ENCODE measurements around the gene SRSF3.

Gene SRSF3

GRCh38 chr6:36623547-36624459 is 29.6 kb downstream of the SRSF3 start:
- DNase-seq (ENCODE audit: low read depth): peak; percentile 41

DNA sequence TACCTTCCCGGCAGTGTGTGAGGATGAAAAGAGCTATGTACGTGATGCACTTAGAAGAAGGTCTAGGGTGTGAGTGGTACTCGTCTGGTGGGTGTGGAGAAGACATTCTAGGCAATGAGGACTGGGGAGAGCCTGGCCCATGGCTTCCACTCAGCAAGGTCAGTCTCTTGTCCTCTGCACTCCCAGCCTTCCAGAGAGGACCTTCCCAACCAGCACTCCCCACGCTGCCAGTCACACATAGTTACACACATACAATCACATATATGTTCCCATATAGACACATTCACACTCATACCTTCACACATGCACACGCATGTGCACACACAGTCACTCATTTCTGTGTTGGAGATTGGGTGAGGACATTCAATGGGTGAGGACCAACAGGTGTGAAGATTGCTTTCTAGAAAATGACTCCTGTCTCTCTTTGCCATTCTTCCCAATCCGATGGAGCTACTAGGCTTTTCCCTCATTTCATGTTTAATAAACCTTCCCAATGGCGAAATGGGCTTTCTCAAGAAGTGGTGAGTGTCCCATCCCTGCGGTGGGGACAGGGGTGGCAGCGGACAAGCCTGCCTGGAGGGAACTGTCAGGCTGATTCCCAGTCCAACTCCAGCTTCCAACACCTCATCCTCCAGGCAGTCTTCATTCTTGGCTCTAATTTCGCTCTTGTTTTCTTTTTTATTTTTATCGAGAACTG is 30.4 kb downstream of the SRSF3 start:
- DNase-seq (ENCODE audit: low read depth): no peak

DNA sequence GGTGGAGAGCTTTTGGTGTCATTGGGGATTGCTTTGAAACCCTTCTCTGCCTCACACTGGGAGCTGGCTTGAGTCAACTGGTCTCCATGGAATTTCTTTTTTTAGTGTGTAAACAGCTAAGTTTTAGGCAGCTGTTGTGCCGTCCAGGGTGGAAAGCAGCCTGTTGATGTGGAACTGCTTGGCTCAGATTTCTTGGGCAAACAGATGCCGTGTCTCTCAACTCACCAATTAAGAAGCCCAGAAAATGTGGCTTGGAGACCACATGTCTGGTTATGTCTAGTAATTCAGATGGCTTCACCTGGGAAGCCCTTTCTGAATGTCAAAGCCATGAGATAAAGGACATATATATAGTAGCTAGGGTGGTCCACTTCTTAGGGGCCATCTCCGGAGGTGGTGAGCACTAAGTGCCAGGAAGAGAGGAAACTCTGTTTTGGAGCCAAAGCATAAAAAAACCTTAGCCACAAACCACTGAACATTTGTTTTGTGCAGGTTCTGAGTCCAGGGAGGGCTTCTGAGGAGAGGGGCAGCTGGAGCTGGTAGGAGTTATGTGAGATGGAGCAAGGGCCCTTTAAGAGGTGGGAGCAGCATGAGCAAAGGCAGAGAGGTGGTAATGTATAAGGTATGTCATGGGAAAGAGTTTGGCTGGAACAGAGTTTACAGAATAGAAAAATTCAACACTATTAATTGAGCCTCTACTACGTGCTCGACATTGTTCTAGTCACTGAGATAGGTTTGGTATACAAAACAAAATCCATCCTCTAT is 31.2 kb downstream of the SRSF3 start:
- DNase-seq (ENCODE audit: low read depth): no peak

GRCh38 chr6:36626636-36627035 is 32.5 kb downstream of the SRSF3 start:
- DNase-seq (ENCODE audit: low read depth): no peak

DNA sequence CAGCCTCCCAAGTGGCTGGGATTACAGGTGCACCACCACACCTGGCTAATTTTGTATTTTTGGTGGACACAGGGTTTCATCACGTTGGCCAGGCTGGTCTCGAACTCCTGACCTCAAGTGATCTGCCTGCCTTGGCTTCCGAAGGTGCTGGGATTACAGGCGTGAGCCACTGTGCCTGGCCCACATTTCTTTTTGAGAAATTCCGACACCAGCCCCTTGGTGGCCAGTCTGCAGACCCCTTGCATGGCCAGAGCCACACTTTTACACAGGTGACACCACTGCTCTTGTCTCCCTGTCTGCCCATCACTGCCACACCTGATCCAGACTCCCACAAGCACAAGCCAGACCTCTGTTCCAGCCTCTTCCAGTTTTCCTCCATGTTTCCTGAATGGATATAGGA is 33.0 kb downstream of the SRSF3 start:
- no peak for DNase-seq (ENCODE audit: low read depth)

DNA sequence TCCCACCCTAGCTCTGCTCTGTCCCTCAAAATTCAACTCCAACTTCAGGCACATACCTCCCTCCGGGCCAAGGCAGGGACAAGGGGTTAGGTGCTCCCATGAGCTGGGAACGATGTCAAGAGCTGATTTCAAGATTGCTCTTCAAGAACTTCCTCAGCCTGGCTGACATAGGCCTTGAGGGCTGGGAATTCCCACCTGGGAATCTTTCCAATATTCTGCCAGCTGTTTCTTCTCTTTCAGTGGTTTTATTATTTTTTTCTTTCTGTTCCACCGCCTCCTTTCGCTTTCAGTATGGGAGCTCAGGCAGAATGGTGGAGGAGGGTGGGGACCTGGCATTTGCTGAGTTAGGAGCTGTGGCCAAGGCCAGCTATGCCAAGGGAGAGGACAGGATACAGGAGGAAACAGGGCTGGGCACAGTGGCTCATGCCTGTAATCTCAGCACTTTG is 33.7 kb downstream of the SRSF3 start:
- no peak for DNase-seq (ENCODE audit: low read depth)

DNA sequence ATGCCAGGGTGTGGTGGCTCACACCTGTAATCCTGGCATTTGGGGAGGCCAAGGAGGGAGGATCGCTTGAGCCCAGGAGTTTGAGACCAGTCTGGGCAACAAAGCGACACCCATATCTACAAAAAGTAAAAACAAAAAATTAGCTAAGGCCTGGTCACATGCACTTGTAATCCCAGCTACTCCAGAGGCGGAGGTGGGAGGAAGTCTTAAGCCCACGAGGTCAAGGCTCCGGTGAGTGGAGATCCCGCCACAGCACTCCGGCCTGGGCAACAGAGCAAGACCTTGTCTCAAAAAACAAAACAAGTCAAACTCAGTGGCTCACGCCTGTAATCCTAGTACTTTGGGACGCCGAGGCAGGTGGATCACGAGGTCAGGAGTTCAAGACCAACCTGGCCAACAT is 35.6 kb downstream of the SRSF3 start:
- DNase-seq (ENCODE audit: low read depth): no peak

GRCh38 chr6:36631326-36632011 is 37.3 kb downstream of the SRSF3 start:
- no peak for DNase-seq (ENCODE audit: low read depth)

- no peak for DNase-seq (ENCODE audit: low read depth)
These were observed 39.2 kb downstream of the SRSF3 start for GRCh38 chr6:36633370-36633769.

DNA sequence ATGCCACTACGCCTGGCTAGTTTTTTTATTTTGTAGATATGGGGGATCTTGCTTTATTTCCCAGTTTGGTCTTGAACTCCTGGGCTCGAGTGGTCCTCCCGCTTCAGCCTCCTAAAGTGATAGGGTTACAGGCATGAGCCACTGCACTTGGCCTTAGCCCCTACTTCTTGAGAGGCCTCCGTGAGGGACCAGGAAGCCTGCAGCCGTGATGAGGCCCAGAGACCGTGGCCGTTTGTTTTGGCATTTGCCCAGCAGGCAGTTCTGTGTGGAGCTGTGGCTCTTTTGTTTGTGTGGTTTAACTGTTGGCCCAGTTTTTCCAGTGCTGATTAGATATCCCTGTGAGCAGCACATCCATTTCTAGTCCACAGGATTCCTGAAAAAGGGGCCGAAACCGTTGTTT is 39.8 kb downstream of the SRSF3 start:
- no peak for DNase-seq (ENCODE audit: low read depth)

GRCh38 chr6:36634317-36635108 is 40.4 kb downstream of the SRSF3 start:
- DNase-seq (ENCODE audit: low read depth): no peak

DNA sequence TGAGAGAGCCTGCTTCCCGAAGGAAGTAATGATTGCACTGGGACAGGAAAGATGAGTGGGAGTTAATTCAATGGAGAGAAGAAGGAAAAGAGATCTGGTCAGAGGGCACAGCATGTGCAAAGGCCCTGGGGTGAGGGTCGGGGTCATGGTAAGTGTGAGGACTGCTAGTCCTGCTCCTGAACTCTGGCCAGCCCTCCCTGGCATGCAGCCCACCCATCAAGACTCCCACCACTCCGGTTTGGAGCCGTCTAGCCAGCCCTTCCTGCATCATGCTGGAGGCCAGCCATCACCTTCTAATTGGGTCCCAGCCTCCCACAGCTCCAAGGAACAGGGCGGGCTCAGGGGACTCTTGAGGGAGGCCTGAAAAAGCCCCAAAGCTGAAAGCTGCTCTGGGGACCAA is 42.1 kb downstream of the SRSF3 start:
- DNase-seq (ENCODE audit: low read depth): no peak

- no peak for DNase-seq (ENCODE audit: low read depth)
These were observed 42.7 kb downstream of the SRSF3 start for GRCh38 chr6:36636687-36637418.

GRCh38 chr6:36638579-36638978 is 44.4 kb downstream of the SRSF3 start:
- no peak for DNase-seq (ENCODE audit: low read depth)

DNA sequence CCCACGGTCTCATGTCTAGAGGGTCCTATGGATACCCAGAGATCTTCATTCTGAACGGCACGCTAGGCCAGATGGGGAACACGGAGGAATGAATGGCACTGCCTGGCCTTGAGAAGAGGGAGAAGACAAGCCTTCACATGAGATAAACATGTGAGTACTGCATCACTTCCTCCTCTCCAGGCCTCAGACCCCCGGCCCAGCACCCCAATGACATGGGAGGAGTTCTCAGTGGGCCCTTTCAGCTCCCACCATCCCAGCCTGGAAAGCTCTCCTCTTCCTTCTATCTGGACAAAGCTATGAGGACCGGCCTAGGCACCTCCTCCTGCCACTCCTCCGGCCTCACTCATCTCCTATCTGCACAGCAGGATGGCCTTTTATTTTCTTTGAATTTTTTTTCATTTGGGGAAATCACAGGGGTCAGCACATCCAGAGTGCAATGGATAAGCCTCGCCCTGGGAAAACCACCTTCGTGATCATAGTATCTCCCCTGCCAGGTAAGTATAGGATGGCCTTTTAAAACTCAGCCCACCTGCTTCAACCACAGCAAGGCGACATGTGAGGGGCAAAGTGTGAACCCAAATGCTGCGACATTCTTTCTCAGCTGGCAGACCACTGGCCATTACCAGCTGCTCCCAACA is 45.1 kb downstream of the SRSF3 start:
- DNase-seq (ENCODE audit: low read depth): no peak

- DNase-seq (ENCODE audit: low read depth): no peak
These were observed 47.4 kb downstream of the SRSF3 start for GRCh38 chr6:36641543-36641942.

GRCh38 chr6:36642913-36643817 is 49.0 kb downstream of the SRSF3 start:
- no peak for DNase-seq (ENCODE audit: low read depth)

GRCh38 chr6:36643977-36644376 is 49.8 kb downstream of the SRSF3 start:
- no peak for DNase-seq (ENCODE audit: low read depth)

GRCh38 chr6:36649086-36649485 is 54.9 kb downstream of the SRSF3 start:
- DNase-seq (ENCODE audit: low read depth): no peak

All from stimulated activated CD8-positive, alpha-beta memory T cell treated with anti-CD3 and anti-CD28 coated beads, Interleukin-12 subunit alpha, Interleukin-12 subunit beta, amount 100 ng/mL, for 4 hours (primary cell).